ENCODE measurements around the gene DDX28.

DDX28 gene

DNA sequence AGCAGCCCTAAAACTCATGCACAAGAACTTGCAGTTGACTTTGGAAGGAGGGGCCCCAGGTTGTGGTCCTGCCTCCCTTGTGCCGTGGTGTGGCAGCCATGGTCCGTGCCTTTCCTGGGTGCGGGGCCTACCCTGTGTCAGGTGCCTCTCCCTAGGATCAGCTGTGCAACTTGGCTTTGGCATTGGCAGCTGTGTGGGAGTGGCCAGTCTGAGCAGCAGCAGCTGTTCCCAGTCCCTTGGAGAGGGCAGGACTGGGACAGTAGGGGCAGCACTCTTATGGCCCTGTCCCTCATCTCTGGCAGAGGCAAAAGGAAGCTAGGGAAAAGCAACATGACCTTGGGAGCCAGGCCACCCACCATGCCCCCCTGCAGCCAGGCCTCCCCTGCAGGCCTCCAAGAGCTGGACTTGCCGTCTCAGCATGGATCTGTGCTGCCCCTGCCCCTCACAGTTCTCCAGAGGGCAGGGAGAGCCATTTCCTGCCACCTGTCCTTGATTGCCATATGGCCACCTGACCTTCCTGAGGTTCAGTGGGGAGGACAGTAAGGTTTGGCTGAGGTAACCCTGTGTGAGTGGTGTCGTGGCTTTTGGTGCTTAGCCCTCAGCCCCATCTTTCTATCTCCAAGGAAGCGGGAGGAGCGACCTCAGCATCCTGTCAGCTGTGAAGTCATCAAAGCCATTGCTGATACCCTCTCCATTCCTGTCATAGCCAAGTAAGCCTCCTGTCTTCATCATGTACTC is 46.6 kb upstream of the DDX28 start:
- Histone ChIP-seq H3K4me3 (replicated peaks; ENCODE audit: low read depth, low read length) (no peak overlapping the region), H3K36me3 (ENCODE audit: control insufficient read depth, insufficient read depth, low read length) (peaks cover 44% of the 10 kb centered on the region), H3K27me3 (replicated peaks; ENCODE audit: control insufficient read depth, insufficient read depth, low read length) (no peaks in the 10 kb centered on the region)
- DNase-seq (ENCODE audit: extremely low read depth, insufficient read length) = no peak
- TF ChIP-seq, protein P1, sequence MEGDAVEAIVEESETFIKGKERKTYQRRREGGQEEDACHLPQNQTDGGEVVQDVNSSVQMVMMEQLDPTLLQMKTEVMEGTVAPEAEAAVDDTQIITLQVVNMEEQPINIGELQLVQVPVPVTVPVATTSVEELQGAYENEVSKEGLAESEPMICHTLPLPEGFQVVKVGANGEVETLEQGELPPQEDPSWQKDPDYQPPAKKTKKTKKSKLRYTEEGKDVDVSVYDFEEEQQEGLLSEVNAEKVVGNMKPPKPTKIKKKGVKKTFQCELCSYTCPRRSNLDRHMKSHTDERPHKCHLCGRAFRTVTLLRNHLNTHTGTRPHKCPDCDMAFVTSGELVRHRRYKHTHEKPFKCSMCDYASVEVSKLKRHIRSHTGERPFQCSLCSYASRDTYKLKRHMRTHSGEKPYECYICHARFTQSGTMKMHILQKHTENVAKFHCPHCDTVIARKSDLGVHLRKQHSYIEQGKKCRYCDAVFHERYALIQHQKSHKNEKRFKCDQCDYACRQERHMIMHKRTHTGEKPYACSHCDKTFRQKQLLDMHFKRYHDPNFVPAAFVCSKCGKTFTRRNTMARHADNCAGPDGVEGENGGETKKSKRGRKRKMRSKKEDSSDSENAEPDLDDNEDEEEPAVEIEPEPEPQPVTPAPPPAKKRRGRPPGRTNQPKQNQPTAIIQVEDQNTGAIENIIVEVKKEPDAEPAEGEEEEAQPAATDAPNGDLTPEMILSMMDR (IDR thresholded peaks at IDR 0.05; ENCODE audit: insufficient read depth, low read length, poor library complexity, severe bottlenecking) = no peak

DNA sequence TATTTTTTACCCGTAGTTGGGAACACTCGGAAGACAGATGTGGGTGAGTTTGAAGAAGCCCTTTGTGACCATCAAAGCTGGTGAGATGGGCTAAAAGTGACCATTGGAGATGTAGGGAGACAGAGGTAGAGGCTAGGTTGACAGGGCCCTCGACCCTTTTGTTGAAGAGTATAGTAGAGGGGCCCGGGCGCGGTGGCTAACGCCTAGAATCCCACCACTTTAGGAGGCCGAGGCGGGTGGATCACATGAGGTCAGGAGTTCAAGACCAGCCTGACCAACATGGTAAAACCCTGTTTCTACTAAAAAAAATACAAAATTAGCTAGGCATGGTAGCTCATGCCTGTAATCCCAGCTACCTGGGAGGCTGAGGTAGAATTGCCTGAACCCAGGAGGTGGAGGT is 45.9 kb upstream of the DDX28 start:
- no peaks in the 10 kb centered on the region for H3K27me3 ChIP-seq (replicated peaks; ENCODE audit: control insufficient read depth, insufficient read depth, low read length)
- H3K36me3 ChIP-seq (ENCODE audit: control insufficient read depth, insufficient read depth, low read length) = peaks cover 44% of the 10 kb centered on the region
- DNase-seq (ENCODE audit: extremely low read depth, insufficient read length) = no peak
- TF ChIP-seq, protein P1 (IDR thresholded peaks at IDR 0.05; ENCODE audit: insufficient read depth, low read length, poor library complexity, severe bottlenecking) = no peak
- H3K4me3 ChIP-seq (replicated peaks; ENCODE audit: low read depth, low read length) = no peak overlapping the region

DNA sequence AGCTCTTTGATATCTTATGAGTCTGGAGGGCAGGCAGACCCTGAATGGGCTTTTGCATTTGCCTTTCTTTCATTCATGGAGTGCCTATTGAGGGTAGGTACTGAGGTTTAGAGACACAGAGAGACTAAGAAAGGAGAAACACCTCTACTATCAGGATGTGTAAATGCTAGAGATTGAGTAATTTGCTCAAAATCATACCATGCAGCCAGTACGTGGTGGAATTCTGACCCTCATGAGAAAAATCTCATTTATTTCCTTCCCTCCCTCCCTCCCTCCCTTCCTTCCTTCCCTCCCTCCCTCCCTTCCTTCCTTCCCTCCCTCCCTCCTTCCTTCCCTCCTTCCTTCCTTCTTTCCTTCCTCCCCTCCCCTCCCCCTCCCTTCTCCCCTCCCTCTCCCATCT is 43.7 kb upstream of the DDX28 start:
- Histone ChIP-seq H3K27me3 (replicated peaks; ENCODE audit: control insufficient read depth, insufficient read depth, low read length) (no peaks in the 10 kb centered on the region), H3K36me3 (ENCODE audit: control insufficient read depth, insufficient read depth, low read length) (peaks cover 33% of the 10 kb centered on the region)
- TF ChIP-seq, protein P1 (IDR thresholded peaks at IDR 0.05; ENCODE audit: insufficient read depth, low read length, poor library complexity, severe bottlenecking) = no peak

DNA sequence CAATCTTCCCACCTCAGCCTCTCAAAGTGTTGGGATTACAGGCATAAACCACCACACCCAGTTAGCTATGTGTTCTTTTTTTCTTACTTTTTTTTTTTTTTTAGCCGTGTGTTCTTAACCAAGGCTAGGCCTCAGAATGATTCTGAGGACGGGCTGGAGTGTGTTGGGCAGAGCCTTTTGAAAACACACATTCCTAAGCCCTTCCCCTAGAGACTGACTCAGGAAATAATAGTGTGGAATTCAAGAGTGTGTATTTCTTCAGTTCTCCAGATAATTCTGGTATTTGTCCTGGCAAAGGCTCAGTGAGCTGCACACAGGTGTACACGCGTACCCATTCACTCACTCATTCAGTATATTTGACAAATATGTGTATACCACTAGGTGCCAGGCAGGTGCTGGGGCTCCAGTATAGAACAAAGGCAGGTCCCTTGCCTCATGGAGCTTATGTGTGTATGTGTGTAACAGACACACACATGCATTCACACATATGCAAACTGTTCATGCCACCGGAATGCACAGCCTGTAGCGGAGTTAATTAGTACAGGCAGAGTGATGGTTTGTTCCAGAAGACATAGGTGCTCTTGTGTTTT is 42.8 kb upstream of the DDX28 start:
- TF ChIP-seq, protein P1 (IDR thresholded peaks at IDR 0.05; ENCODE audit: insufficient read depth, low read length, poor library complexity, severe bottlenecking) = no peak
- peaks cover 32% of the 10 kb centered on the region for H3K36me3 ChIP-seq (ENCODE audit: control insufficient read depth, insufficient read depth, low read length)
- DNase-seq (ENCODE audit: extremely low read depth, insufficient read length) = no peak
- H3K4me3 ChIP-seq (replicated peaks; ENCODE audit: low read depth, low read length) = no peak overlapping the region
- no peaks in the 10 kb centered on the region for H3K27me3 ChIP-seq (replicated peaks; ENCODE audit: control insufficient read depth, insufficient read depth, low read length)

More for the DNA sequence above, 43.7 kb upstream of the DDX28 start:
- no peak for DNase-seq (ENCODE audit: extremely low read depth, insufficient read length)
- no peak overlapping the region for H3K4me3 ChIP-seq (replicated peaks; ENCODE audit: low read depth, low read length)

DNA sequence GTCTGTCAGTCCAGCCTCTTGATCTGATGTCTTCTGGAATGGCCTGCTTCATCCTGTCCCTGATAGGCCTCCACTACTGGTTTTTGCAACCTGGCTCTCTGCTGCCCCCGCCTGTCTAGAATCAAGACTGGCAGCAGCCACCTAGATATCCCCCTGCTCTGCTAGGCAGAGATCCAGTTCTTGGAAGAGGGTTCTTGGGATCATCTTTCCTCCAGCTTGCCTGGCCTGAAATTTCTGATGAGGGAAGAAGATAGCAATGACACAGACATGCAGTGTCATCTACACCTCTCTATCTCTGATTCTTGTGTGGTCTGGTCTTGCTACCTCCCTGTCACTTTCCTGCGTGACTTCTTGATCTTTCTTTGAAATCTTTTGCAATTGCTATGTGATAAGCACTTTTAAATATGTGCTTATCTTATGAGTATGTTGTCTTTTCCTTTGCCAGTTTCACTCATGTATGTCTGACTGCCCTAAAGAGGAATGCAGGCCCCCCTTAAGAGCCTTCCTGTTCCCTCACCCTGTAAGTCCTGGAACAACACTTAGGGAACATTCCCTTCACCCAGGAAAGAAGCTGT is 41.8 kb upstream of the DDX28 start:
- DNase-seq (ENCODE audit: extremely low read depth, insufficient read length) = no peak
- Histone ChIP-seq H3K27me3 (replicated peaks; ENCODE audit: control insufficient read depth, insufficient read depth, low read length) (no peaks in the 10 kb centered on the region), H3K4me3 (replicated peaks; ENCODE audit: low read depth, low read length) (no peak overlapping the region), H3K36me3 (ENCODE audit: control insufficient read depth, insufficient read depth, low read length) (peaks cover 27% of the 10 kb centered on the region)
- TF ChIP-seq, protein P1 (IDR thresholded peaks at IDR 0.05; ENCODE audit: insufficient read depth, low read length, poor library complexity, severe bottlenecking) = peak; percentile 88
